ENCODE results near the gene DSP.

GRCh38 chr6:7569082-7569481, 27.6 kb downstream of the DSP start:
- TF ChIP-seq, protein P1, sequence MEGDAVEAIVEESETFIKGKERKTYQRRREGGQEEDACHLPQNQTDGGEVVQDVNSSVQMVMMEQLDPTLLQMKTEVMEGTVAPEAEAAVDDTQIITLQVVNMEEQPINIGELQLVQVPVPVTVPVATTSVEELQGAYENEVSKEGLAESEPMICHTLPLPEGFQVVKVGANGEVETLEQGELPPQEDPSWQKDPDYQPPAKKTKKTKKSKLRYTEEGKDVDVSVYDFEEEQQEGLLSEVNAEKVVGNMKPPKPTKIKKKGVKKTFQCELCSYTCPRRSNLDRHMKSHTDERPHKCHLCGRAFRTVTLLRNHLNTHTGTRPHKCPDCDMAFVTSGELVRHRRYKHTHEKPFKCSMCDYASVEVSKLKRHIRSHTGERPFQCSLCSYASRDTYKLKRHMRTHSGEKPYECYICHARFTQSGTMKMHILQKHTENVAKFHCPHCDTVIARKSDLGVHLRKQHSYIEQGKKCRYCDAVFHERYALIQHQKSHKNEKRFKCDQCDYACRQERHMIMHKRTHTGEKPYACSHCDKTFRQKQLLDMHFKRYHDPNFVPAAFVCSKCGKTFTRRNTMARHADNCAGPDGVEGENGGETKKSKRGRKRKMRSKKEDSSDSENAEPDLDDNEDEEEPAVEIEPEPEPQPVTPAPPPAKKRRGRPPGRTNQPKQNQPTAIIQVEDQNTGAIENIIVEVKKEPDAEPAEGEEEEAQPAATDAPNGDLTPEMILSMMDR (IDR thresholded peaks at IDR 0.05; ENCODE audit: insufficient read depth, low read length) = no peak
- TF ChIP-seq POLR2AphosphoS5 (IDR thresholded peaks at IDR 0.05; ENCODE audit: low read depth) (no peak), GABPA (IDR thresholded peaks at IDR 0.05; ENCODE audit: low read depth) (no peak), SPI1 (IDR thresholded peaks at IDR 0.05; ENCODE audit: borderline replicate concordance, low read depth) (no peak)
- TF ChIP-seq, protein P2, sequence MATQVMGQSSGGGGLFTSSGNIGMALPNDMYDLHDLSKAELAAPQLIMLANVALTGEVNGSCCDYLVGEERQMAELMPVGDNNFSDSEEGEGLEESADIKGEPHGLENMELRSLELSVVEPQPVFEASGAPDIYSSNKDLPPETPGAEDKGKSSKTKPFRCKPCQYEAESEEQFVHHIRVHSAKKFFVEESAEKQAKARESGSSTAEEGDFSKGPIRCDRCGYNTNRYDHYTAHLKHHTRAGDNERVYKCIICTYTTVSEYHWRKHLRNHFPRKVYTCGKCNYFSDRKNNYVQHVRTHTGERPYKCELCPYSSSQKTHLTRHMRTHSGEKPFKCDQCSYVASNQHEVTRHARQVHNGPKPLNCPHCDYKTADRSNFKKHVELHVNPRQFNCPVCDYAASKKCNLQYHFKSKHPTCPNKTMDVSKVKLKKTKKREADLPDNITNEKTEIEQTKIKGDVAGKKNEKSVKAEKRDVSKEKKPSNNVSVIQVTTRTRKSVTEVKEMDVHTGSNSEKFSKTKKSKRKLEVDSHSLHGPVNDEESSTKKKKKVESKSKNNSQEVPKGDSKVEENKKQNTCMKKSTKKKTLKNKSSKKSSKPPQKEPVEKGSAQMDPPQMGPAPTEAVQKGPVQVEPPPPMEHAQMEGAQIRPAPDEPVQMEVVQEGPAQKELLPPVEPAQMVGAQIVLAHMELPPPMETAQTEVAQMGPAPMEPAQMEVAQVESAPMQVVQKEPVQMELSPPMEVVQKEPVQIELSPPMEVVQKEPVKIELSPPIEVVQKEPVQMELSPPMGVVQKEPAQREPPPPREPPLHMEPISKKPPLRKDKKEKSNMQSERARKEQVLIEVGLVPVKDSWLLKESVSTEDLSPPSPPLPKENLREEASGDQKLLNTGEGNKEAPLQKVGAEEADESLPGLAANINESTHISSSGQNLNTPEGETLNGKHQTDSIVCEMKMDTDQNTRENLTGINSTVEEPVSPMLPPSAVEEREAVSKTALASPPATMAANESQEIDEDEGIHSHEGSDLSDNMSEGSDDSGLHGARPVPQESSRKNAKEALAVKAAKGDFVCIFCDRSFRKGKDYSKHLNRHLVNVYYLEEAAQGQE (IDR thresholded peaks at IDR 0.05; ENCODE audit: insufficient replicate concordance, low read depth) = no peak
